ENCODE measurements around the gene BBS9.
A peak's percentile ranks its signal among the peaks of the same experiment; 100 is the strongest.

BBS9 gene

DNA sequence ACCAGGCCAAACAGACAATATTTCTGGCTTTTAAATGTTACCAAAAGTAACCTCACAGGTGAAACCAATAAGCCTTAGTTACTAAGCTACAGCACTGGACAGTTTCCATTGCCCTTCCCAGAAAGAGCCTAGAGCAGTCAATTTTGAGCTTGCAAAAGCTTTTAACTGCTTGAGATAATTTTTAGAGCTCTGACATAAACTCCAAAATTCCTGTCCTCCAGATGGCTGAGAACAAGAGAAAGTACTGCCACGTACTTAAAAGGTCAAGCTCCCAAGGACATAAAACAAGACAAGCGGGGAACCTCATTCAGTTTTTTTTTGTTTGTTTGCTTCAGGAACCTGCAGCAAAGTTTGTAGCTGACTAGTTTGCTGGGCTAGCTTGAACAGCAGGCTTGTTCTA lies 54.1 kb downstream of the BBS9 start:
- no peak overlapping the region for H3K4me3 ChIP-seq (ENCODE audit: low read length)
- TF ChIP-seq, protein P1, sequence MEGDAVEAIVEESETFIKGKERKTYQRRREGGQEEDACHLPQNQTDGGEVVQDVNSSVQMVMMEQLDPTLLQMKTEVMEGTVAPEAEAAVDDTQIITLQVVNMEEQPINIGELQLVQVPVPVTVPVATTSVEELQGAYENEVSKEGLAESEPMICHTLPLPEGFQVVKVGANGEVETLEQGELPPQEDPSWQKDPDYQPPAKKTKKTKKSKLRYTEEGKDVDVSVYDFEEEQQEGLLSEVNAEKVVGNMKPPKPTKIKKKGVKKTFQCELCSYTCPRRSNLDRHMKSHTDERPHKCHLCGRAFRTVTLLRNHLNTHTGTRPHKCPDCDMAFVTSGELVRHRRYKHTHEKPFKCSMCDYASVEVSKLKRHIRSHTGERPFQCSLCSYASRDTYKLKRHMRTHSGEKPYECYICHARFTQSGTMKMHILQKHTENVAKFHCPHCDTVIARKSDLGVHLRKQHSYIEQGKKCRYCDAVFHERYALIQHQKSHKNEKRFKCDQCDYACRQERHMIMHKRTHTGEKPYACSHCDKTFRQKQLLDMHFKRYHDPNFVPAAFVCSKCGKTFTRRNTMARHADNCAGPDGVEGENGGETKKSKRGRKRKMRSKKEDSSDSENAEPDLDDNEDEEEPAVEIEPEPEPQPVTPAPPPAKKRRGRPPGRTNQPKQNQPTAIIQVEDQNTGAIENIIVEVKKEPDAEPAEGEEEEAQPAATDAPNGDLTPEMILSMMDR (conservative IDR thresholded peaks at IDR 0.05; ENCODE audit: low read length), result no peak
- DNase-seq (ENCODE audit: low read depth), result peak; percentile 61

DNA sequence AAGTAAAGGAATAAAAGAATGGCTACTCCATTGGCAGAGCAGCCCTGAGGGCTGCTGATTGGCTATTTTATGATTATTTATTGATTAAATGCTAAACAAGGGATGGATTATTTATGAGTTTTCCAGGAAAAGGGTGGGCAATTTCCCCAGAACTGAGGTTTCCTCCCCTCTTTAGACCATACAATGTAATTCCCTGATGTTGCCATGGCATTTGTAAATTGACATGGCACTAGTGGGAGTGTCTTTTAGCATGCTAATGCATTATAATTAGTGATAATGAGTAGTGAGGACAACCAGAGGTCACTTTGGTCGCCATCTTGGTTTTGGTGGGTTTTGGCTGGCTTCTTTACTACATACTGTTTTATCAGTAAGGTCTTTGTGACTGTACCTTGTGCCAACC lies 55.5 kb downstream of the BBS9 start:
- DNase-seq (ENCODE audit: low read depth), result no peak
- TF ChIP-seq, protein P1 (conservative IDR thresholded peaks at IDR 0.05; ENCODE audit: low read length), result no peak
- no peak overlapping the region for H3K4me3 ChIP-seq (ENCODE audit: low read length)

DNA sequence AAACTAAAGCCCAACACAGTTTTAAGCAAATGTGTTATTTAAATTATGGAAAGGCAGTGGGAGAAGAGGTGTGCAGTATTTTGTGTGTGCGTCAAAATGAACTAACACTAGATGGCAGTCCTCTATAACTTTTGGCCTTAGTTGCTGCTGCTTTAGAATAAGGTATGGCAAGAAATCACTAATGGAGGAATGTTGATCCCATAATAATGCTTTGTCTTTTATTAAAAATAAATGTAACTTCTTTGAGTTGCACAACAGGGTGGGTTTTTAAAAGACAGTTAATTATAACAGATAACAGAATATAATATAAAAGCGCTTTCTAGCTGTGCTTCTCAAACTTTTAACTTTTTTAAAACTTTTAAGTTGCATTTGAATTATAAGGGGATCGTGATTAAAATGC lies 56.4 kb downstream of the BBS9 start:
- peak; percentile 53 for DNase-seq (ENCODE audit: low read depth)
- TF ChIP-seq, protein P1 (conservative IDR thresholded peaks at IDR 0.05; ENCODE audit: low read length), result peak; percentile 83

DNA sequence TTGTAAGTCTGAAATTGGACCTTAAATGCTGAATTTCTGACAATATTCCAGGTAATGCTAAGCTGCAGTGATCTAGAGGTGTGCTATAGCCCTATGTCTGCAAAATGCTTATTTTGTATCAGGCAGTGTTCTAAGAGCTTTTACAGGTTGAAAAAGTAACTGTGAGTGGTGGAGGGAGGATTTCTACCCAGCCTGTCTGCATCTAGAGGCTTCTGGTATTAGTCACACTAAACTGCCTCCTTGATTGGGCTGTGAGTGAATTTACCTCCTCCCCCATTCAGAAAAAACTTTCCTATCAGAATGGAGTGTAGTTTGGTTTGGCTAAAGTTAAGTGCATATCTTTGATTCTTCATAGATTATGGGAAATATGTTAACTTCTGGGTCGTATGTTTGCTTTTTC lies 56.8 kb downstream of the BBS9 start:
- TF ChIP-seq, protein P1 (conservative IDR thresholded peaks at IDR 0.05; ENCODE audit: low read length), result no peak
- DNase-seq (ENCODE audit: low read depth), result peak; percentile 45
- H3K4me3 ChIP-seq (ENCODE audit: low read length), result no peak overlapping the region

More for the DNA sequence above, 56.4 kb downstream of the BBS9 start:
- H3K4me3 ChIP-seq (ENCODE audit: low read length), result no peak overlapping the region

DNA sequence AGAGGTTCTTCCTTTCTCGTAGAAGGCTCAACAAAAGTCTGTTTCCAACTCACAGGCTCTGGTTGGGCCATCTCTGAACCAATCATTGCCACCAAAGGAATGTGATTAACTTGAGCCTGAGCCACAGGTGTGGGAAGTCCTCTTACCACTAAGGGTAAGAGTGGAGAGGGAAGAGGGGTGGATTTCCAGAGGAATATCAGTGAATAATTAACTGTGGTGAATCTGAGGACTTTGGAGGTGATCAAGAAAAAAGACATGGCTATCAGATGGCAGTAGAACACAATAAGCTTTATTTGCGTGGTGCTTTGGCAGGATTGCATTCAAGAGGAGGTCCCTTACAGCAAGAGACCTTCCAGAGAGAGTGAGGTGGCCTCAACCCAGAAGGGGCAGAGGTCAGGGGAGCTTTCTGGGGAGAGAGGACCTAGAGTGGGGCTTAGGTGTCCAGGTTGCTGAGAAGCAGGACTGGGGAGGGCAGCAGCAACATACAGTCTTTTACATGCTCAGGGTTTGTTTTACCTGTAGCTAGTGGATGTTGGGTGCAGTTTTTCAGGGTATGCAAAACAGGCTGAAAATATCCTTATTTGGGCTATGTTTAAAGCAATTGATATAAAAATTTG lies 61.4 kb downstream of the BBS9 start:
- no peak for DNase-seq (ENCODE audit: low read depth)
- TF ChIP-seq, protein P1 (conservative IDR thresholded peaks at IDR 0.05; ENCODE audit: low read length), result no peak
- no peak overlapping the region for H3K4me3 ChIP-seq (ENCODE audit: low read length)

DNA sequence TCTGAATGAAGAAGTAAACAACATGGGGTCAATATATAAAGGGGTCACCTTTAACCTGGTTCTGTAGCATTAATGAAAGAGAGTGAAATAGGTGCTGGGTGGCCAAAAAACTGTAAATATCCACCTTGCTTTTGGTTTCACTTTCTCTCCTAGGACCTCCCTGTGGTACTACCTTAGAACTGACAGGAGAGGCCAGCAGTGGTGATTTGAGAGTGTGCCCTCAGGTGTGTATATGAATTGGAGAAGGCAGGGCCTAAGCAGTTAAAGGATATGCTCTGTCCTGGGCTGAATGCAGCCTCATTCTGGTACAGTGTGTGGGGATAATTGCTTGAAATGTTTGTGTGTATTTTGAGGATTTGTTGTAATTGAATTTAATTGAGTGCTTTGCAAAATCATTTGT lies 62.0 kb downstream of the BBS9 start:
- TF ChIP-seq, protein P1 (conservative IDR thresholded peaks at IDR 0.05; ENCODE audit: low read length), result no peak
- H3K4me3 ChIP-seq (ENCODE audit: low read length), result no peak overlapping the region
- DNase-seq (ENCODE audit: low read depth), result no peak

DNA sequence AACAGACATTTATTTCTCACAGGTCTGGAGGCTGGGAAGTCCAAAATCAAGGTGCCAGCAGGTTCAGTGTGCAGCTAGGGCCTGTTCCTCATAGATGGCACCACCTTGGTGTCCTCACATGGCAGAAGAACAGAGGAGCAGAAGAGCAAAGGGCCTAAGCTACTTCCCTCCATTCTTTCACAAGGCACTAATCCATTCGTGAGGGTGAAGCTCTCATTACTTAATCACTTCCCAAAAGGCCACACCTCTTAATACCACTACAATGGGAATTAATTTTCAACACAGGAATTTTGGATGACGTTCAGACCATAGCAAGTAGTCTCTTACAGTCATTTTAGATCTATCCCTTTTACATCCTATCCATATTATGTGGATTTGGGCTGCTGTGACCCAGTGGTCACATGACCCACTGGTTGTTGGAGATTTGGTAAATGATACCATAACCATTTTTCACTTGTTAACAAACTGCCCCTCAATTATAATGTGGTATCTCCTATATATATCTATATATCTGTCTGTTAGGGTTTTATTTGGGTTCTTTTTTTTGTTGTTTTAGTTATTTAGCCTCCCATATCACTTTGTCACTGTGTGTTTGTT lies 63.4 kb downstream of the BBS9 start:
- no peak overlapping the region for H3K4me3 ChIP-seq (ENCODE audit: low read length)
- peak; percentile 11 for DNase-seq (ENCODE audit: low read depth)
- TF ChIP-seq, protein P1 (conservative IDR thresholded peaks at IDR 0.05; ENCODE audit: low read length), result no peak

All from AG10803 (cell line).